ENCODE results near the gene MT1M.
"Not testable (repeated sequence)": the region's sequence is repeated elsewhere in the genome, so short reads cannot be mapped to it uniquely, and the experiment has no call there.

MT1M gene

DNA sequence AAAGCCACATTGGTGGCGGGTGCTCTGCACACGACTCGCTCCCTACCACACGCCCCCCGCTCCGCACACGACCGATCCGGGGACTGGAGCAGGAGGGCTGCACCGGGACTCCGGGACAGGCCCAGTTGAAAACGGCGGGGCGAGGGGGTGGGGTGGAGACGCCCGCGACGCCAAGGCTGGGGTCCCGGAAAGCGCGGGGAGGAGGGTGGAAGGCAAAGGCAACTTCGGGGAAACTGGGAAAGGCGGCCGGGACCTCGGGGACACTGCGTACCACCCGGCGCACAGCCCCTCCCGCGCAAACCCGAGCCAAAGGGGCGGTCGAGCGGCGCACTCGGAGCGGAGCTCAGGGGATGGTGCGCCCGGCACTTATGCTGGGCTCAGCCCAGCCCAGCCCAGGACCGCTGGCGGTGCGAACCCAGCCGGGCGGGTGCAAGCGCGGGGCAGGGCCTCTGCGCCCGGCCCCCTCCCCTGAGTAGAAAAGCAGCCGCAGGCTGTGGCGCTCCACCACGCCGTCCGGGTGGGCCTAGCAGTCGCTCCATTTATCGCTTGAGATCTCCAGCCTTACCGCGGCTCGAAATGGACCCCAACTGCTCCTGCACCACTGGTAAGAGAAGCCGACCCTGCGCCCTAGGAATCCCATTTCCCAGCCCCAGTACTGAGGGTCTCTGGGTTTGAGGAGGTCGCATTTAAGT, at the start of gene MT1M:
Gene MT1M (plus strand): TSS at position 504 of the 692 bp plus-strand sequence. CDS start 73 bp downstream, at position 577.
- Histone ChIP-seq H3K27me3 (ENCODE audit: insufficient read depth, low read length) (peaks cover 93% of the 10 kb centered on the region), H3K4me3 (ENCODE audit: low read length) (no peak within 1 kb of the TSS), H2AFZ (ENCODE audit: low read depth, low read length) (peak within 1 kb of the TSS; percentile 33), H3K4me1 (ENCODE audit: insufficient read depth, low read length) (peaks cover 6% of the 10 kb centered on the region), H3K36me3 (ENCODE audit: insufficient read depth, low read length) (no peaks in the 10 kb centered on the region), H3K9me3 (ENCODE audit: low read length) (no peaks in the 10 kb centered on the region)

DNA sequence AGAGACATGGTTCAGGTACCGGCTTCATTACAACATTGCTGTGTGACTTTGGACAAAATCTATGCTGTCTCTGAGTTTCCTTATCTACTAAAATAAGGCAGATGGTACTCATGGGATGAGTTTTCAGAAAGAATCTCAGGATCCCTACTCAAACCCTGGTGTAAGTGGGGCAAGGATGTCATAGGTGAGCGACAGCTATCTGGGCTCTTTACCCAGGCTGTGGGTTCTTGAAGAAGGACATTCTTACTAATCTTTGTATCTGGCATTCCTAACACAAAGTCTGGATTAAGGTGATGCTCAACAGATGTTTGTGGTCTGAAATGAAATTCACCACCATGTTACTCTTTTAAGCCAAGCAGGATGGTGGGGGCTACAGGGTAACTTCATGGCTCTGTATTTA, 49.5 kb upstream of the MT1M start:
- not testable (repeated sequence) for H3K4me3 ChIP-seq (ENCODE audit: low read length)
- H3K27me3 ChIP-seq (ENCODE audit: insufficient read depth, low read length): peaks cover 15% of the 10 kb centered on the region

DNA sequence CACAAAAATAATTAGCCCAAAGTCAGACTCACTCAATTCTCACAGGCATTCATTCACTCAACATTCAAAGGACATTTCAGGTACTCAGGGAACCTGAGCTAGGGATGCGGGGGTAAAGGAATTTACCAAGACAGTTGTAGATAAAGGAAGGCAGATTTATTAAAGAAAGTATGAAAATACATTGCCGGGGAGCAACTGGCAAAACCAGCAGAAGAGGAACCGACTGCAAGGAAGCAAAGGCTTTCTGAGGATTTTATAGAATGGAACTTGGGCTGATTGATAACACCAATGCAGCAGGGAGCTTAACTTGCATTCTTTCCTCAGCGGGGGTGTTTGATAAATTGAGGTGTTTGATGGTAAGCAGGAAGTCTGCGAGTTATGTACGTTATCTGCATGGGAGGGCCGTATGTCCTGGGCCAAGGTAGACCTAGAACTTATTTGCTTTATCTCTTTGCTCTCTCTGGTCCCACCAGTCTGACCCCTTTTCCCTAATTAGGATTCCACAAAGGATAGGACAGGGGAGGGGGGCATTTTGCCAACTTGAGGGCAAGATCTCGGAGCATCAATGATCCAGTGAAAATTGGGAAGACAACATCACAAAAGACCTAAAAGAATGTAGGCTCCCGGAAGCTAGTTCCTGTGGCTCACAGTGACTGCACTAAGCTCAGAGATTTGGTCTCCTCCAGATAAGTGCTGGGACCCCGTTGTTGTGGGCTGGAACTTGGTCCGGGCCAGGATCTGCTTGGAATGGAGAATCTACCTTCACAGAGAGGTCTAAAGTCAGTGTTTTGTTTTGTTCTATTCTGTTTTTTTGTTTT, 48.9 kb upstream of the MT1M start:
- H3K27me3 ChIP-seq (ENCODE audit: insufficient read depth, low read length): peaks cover 18% of the 10 kb centered on the region
- no peaks in the 10 kb centered on the region for H3K9me3 ChIP-seq (ENCODE audit: low read length)
- H3K4me1 ChIP-seq (ENCODE audit: insufficient read depth, low read length): no peaks in the 10 kb centered on the region
- no peak overlapping the region for H2AFZ ChIP-seq (ENCODE audit: low read depth, low read length)
- no peak overlapping the region for H3K4me3 ChIP-seq (ENCODE audit: low read length)
- no peaks in the 10 kb centered on the region for H3K36me3 ChIP-seq (ENCODE audit: insufficient read depth, low read length)

More for the DNA sequence above, 49.5 kb upstream of the MT1M start:
- not testable (repeated sequence) for H3K4me1 ChIP-seq (ENCODE audit: insufficient read depth, low read length); H3K9me3 ChIP-seq (ENCODE audit: low read length); H2AFZ ChIP-seq (ENCODE audit: low read depth, low read length); H3K36me3 ChIP-seq (ENCODE audit: insufficient read depth, low read length)

DNA sequence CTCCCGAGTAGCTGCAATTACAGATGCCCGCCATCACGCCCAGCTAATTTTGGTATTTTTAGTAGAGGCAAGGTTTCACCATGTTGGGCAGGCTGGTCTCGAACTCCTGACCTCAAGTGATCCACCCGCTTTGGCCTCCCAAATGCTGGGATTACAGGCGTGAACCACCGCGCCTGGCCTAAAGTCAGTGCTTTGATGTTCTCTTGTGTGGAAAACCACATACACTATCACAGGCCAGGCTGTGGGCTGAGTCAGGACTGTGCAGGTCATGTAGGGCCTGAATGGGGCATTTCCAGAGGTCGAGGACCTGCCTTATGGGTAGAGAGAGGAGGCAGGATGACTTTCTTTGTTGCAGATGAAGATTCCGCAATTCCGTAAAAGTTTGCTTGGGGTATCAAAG, 48.2 kb upstream of the MT1M start:
- H3K27me3 ChIP-seq (ENCODE audit: insufficient read depth, low read length): peaks cover 25% of the 10 kb centered on the region
- H3K4me1 ChIP-seq (ENCODE audit: insufficient read depth, low read length): peaks cover 3% of the 10 kb centered on the region
- no peaks in the 10 kb centered on the region for H3K9me3 ChIP-seq (ENCODE audit: low read length)
- no peak overlapping the region for H3K4me3 ChIP-seq (ENCODE audit: low read length)
- no peaks in the 10 kb centered on the region for H3K36me3 ChIP-seq (ENCODE audit: insufficient read depth, low read length)
- no peak overlapping the region for H2AFZ ChIP-seq (ENCODE audit: low read depth, low read length)

DNA sequence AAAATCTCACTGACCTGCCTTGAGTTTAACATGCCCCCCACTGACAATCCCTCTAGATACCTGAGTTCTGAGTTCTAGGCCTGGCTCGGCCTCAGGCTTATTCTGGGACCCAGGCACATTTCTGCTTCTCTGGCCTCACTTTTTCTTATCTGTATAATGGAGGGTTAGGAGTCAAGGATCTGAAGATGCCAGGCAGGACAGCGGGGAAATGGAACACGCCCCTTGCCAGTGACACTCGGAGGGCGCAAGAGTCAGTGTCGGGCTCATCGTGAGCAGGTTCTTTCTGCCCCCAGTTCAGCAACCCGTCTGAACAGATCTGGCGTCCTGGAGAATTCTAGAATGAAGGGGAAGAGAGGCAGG, 43.7 kb upstream of the MT1M start:
- H3K36me3 ChIP-seq (ENCODE audit: insufficient read depth, low read length): no peaks in the 10 kb centered on the region
- peak overlapping the region; percentile 44 for H2AFZ ChIP-seq (ENCODE audit: low read depth, low read length)
- H3K4me1 ChIP-seq (ENCODE audit: insufficient read depth, low read length): peaks cover 9% of the 10 kb centered on the region
- no peaks in the 10 kb centered on the region for H3K9me3 ChIP-seq (ENCODE audit: low read length)
- H3K27me3 ChIP-seq (ENCODE audit: insufficient read depth, low read length): peaks cover 47% of the 10 kb centered on the region
- H3K4me3 ChIP-seq (ENCODE audit: low read length): peak overlapping the region; percentile 36

DNA sequence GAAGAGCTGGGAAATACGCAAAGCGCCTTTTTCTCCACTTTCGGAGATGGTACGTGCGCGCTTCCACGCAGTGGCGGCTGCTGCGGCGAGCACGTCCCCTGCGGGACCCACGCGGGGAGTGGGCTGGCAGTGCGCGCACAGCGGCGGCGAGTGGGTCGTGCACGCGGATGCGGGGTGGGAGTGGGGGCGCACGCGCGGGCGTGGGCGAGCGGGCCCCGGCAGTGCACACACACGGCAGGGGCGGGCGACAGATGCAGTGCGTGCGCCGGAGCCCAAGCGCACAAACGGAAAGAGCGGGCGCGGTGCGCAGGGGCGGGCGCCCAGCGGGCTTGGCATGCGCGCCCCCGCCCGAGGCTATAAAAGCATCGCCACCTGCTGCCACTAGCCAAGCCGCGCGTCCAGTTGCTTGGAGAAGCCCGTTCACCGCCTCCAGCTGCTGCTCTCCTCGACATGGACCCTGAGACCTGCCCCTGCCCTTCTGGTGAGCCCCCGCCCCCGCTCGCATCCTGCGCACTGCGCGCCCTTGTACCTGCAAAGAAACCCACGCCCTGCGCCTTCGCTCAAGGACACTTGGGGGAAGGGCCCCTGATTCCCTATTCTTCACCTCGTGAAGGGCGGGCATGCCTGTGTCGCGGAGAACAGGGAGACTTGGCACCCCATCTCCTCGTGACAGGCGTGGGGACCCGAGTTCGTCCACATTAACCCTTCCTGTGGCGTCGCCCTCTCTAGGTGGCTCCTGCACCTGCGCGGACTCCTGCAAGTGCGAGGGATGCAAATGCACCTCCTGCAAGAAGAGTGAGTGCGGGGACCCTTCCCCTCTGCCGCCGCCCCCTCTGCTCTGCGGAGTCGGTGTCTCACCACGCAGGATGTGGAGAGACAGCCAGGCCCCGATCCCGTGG, 43.1 kb upstream of the MT1M start, which contains the start of gene MT3:
Gene MT3 (plus strand): TSS at position 388 of the 899 bp plus-strand sequence. CDS start 63 bp downstream, at position 451.
- no peaks in the 10 kb centered on the region for H3K36me3 ChIP-seq (ENCODE audit: insufficient read depth, low read length)
- peak within 1 kb of the TSS; percentile 44 for H2AFZ ChIP-seq (ENCODE audit: low read depth, low read length)
- no peaks in the 10 kb centered on the region for H3K9me3 ChIP-seq (ENCODE audit: low read length)
- H3K27me3 ChIP-seq (ENCODE audit: insufficient read depth, low read length): peaks cover 47% of the 10 kb centered on the region
- H3K4me3 ChIP-seq (ENCODE audit: low read length): peak within 1 kb of the TSS; percentile 36
- H3K4me1 ChIP-seq (ENCODE audit: insufficient read depth, low read length): peaks cover 9% of the 10 kb centered on the region

DNA sequence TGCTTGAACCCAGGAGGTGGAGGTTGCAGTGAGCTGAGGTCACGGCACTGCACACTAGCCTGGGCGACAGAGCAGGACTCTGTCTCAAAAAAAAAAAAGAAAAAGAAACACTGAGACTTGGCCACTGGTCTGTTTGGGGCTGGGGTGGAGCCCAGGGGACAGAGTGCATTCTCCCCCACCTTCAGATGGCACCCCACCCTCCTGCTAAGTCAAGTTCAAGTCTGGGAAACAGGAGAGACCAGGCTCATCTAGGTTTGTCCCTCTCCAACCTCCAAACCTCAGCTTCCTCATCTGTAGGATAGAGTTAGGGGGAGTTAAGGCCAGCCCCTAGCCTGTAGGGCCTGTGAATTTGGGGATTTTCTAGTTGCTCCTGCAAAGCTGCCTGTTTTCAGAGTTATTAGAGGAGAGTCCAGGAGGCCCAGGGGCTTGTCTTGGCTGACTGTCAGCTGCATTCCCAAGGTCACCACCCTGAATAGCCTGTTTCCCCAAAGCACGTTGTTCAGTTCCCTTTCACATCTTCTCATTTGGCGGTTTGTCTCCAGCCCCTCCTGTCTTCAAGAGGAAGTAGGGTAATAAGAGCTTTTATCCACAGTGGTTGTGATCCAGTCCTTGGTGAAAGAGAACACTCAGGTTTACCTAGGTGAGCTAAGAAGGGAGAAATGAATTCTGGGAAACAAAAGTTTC, 40.9 kb upstream of the MT1M start:
- peaks cover 9% of the 10 kb centered on the region for H3K4me1 ChIP-seq (ENCODE audit: insufficient read depth, low read length)
- no peak overlapping the region for H3K4me3 ChIP-seq (ENCODE audit: low read length)
- H3K27me3 ChIP-seq (ENCODE audit: insufficient read depth, low read length): peaks cover 47% of the 10 kb centered on the region
- H3K9me3 ChIP-seq (ENCODE audit: low read length): no peaks in the 10 kb centered on the region
- H2AFZ ChIP-seq (ENCODE audit: low read depth, low read length): no peak overlapping the region
- H3K36me3 ChIP-seq (ENCODE audit: insufficient read depth, low read length): no peaks in the 10 kb centered on the region

DNA sequence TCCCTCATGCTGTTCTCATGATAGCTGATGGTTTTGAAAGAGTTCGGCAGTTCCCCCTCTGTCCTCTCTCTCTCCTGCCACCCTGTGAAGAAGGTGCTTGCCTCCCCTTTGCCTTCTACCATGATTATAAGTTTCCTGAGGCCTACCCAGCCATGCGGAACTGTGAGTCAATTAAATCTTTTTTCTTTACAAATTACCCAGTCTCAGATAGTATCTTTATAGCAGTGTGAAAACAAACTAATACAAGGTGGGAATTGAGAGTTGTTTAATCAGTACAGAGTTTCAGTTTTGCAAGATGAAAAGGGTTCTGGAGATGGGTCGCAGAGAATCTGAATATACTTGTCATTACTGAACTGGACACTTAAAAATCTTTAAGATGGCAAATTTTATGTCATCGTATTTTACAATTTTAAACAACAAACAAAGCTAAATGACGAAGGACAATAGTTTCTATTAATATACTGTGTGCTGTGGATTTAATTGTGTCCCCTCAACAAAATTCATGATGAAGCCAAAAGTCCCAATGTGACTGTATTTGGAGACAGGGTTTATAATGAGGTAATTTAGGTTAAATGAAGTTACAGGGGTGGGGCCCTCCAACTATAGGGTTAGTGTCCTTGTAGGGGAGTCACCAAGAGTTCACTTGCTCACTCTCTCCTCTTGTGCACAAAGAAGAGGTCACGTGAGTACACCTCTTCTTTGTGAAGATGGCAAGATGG, 38.7 kb upstream of the MT1M start:
- no peaks in the 10 kb centered on the region for H3K9me3 ChIP-seq (ENCODE audit: low read length)
- no peak overlapping the region for H3K4me3 ChIP-seq (ENCODE audit: low read length)
- no peak overlapping the region for H2AFZ ChIP-seq (ENCODE audit: low read depth, low read length)
- H3K4me1 ChIP-seq (ENCODE audit: insufficient read depth, low read length): peaks cover 9% of the 10 kb centered on the region
- peaks cover 30% of the 10 kb centered on the region for H3K27me3 ChIP-seq (ENCODE audit: insufficient read depth, low read length)
- no peaks in the 10 kb centered on the region for H3K36me3 ChIP-seq (ENCODE audit: insufficient read depth, low read length)

DNA sequence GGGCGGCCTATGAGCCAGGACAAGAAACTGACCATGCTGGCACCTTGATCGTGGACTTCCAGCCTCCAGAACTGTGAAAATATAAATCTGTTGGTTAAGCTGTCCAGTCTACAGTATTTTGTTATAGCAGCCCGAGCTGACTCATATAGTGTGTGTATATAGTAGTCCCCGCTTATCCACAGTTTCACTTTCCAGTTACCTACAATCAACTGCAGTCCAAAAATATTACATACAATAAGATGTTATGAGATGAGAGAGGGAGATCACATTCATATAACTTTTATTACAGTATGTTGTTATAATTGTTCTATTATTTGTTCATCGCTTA, 38.2 kb upstream of the MT1M start:
- Histone ChIP-seq H3K4me1 (ENCODE audit: insufficient read depth, low read length) (peaks cover 5% of the 10 kb centered on the region), H3K4me3 (ENCODE audit: low read length) (no peak overlapping the region), H2AFZ (ENCODE audit: low read depth, low read length) (no peak overlapping the region), H3K9me3 (ENCODE audit: low read length) (no peaks in the 10 kb centered on the region), H3K36me3 (ENCODE audit: insufficient read depth, low read length) (no peaks in the 10 kb centered on the region), H3K27me3 (ENCODE audit: insufficient read depth, low read length) (peaks cover 24% of the 10 kb centered on the region)

DNA sequence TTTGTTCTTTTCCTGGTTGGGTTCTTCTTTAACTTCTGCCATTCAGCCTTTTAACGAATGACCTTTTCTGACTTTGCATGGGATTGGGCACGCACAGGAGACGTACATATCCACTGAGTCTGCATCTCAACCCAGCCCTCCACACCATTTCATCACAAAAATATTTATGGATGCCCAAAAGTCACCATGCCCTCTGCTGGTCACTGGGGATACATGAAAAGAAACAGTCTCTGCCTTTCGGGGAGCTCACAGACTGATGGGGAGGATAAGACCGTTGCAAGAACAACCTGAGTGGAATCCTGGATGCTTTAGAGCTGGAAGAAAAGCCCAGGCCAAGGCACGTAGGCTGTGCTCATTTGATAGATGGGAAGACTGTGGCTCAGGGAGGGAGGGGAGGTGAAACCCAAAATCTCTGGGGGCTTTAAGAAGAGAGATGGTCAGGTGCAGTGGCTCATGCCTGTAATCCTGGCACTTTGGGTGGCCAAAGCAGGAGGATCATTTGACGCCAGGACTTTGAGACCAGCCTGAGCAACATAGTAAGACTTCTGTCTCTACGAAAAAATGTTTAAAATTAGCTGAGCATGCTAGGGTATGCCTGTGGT, 32.0 kb upstream of the MT1M start:
- Histone ChIP-seq H3K36me3 (ENCODE audit: insufficient read depth, low read length) (no peaks in the 10 kb centered on the region), H3K27me3 (ENCODE audit: insufficient read depth, low read length) (peaks cover 5% of the 10 kb centered on the region), H3K4me3 (ENCODE audit: low read length) (no peak overlapping the region)

DNA sequence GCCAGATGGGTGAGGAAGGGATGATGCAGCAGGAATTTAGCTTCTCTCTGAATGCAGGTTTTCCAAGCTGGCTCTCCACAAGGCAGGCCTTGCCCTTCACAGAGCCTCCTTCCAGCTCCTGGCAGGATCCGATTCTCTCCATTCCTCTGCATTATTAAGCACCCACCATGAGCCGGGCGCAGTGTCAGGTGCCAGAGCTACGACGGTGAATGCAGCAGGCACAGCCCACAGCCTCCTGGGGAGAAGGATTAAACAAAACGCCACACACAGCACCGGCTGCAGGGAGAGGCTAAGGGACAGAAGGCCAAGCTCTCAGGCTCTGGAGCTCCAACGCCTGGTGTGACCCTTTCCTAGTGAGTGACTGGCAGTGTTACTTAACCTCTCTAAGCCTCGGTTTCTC, 31.1 kb upstream of the MT1M start:
- Histone ChIP-seq H3K9me3 (ENCODE audit: low read length) (no peaks in the 10 kb centered on the region), H2AFZ (ENCODE audit: low read depth, low read length) (no peak overlapping the region), H3K4me3 (ENCODE audit: low read length) (no peak overlapping the region), H3K36me3 (ENCODE audit: insufficient read depth, low read length) (no peaks in the 10 kb centered on the region), H3K4me1 (ENCODE audit: insufficient read depth, low read length) (no peaks in the 10 kb centered on the region), H3K27me3 (ENCODE audit: insufficient read depth, low read length) (peaks cover 5% of the 10 kb centered on the region)

More for the DNA sequence above, 32.0 kb upstream of the MT1M start:
- Histone ChIP-seq H3K4me1 (ENCODE audit: insufficient read depth, low read length) (no peaks in the 10 kb centered on the region), H2AFZ (ENCODE audit: low read depth, low read length) (no peak overlapping the region), H3K9me3 (ENCODE audit: low read length) (no peaks in the 10 kb centered on the region)

DNA sequence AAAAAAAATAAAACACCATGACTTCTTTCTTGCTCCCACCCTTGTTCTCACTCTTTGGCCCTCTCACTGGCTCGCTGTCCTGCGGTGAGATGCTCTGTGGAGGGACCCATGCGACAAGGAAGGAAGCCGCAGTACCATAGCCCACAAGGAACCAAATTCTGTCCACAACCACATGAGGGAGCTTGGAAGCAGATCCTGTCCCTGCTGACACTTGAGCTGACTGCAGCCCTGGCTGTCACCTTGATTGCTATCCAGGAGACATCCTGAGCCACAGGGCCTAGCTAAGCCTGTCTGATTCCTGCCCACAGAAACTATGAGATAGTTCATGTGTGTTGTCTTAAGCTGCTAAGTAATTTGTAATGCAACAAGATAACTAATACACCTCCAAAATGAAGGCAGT, 28.9 kb upstream of the MT1M start:
- Histone ChIP-seq H2AFZ (ENCODE audit: low read depth, low read length) (no peak overlapping the region), H3K4me1 (ENCODE audit: insufficient read depth, low read length) (peaks cover 8% of the 10 kb centered on the region), H3K4me3 (ENCODE audit: low read length) (no peak overlapping the region), H3K9me3 (ENCODE audit: low read length) (no peaks in the 10 kb centered on the region), H3K36me3 (ENCODE audit: insufficient read depth, low read length) (no peaks in the 10 kb centered on the region), H3K27me3 (ENCODE audit: insufficient read depth, low read length) (peaks cover 17% of the 10 kb centered on the region)

Measured in neuron (in vitro differentiated cells).